H9 (cell line): ENCODE data around the gene RAB40AL. TPM values are rescaled to one million over a fixed set of nuclear protein-coding genes. Genes with fewer than 3 reads are reported as not detected.

ENCODE experiments used
- DNase-seq: peaks from one replicate; pipeline ENCODE4 v3.0.0-alpha.2; 2017
- H2AFZ ChIP-seq: one replicate; pipeline ENCODE4 v1.6.1; 2013; ENCODE audit warnings: mild to moderate bottlenecking, low read length, control low read depth, moderate library complexity
- H2AK5ac ChIP-seq: 2 replicates; pipeline ENCODE4 v1.6.1; 2013; ENCODE audit warnings: low read length, control low read depth, mixed read lengths; ENCODE audit not compliant: insufficient read length
- H2BK120ac ChIP-seq: one replicate; pipeline ENCODE4 v1.6.1; 2013; ENCODE audit warnings: low read depth, mild to moderate bottlenecking, low read length, control low read depth, inconsistent platforms; ENCODE audit not compliant: poor library complexity, severe bottlenecking
- H2BK12ac ChIP-seq: 2 replicates; pipeline ENCODE4 v1.6.1; 2013; ENCODE audit warnings: low read length, control low read depth, mixed read lengths, low read depth; ENCODE audit not compliant: insufficient read length
- H2BK15ac ChIP-seq: 2 replicates; pipeline ENCODE4 v1.6.1; 2013; ENCODE audit warnings: low read depth, low read length, control low read depth
- H2BK20ac ChIP-seq: one replicate; pipeline ENCODE4 v1.6.1; 2013; ENCODE audit warnings: low read depth, mild to moderate bottlenecking, low read length, control low read depth, inconsistent platforms; ENCODE audit not compliant: poor library complexity, severe bottlenecking
- H2BK5ac ChIP-seq: 2 replicates; pipeline ENCODE4 v1.6.1; 2013; ENCODE audit warnings: low read length, control low read depth, mixed read lengths; ENCODE audit not compliant: insufficient read length
- H3K14ac ChIP-seq: 2 replicates; pipeline ENCODE4 v1.6.1; 2013; ENCODE audit warnings: low read length, control low read depth; ENCODE audit not compliant: insufficient read depth
- H3K18ac ChIP-seq: 2 replicates; pipeline ENCODE4 v1.6.1; 2013; ENCODE audit warnings: low read depth, mild to moderate bottlenecking, mixed read lengths, low read length, control low read depth; ENCODE audit not compliant: insufficient read length
- H3K23ac ChIP-seq: 2 replicates; pipeline ENCODE4 v1.6.1; 2013; ENCODE audit warnings: low read length, control low read depth, mixed read lengths, low read depth; ENCODE audit not compliant: insufficient read length
- H3K23me2 ChIP-seq: 2 replicates; pipeline ENCODE4 v1.6.1; 2013; ENCODE audit warnings: low read depth, mild to moderate bottlenecking, mixed read lengths, low read length, control low read depth; ENCODE audit not compliant: insufficient read length, poor library complexity, severe bottlenecking
- H3K27ac ChIP-seq: 2 replicates; pipeline ENCODE4 v1.5.1; 2013; ENCODE audit warnings: low read length, control low read depth, mixed read lengths, low read depth; ENCODE audit not compliant: insufficient read length
- H3K27me3 ChIP-seq: 2 replicates; pipeline ENCODE4 v1.6.1; 2013; ENCODE audit warnings: low read length, control low read depth, inconsistent platforms; ENCODE audit not compliant: insufficient read depth
- H3K4ac ChIP-seq: 2 replicates; pipeline ENCODE4 v1.6.1; 2013; ENCODE audit warnings: low read depth, mild to moderate bottlenecking, control low read depth, inconsistent platforms, low read length, moderate library complexity
- H3K4me1 ChIP-seq: 2 replicates; pipeline ENCODE4 v1.6.1; 2013; ENCODE audit warnings: low read length, control low read depth, inconsistent platforms; ENCODE audit not compliant: insufficient read depth
- H3K4me2 ChIP-seq: 2 replicates; pipeline ENCODE4 v1.6.1; 2013; ENCODE audit warnings: low read length, control low read depth, mixed read lengths; ENCODE audit not compliant: insufficient read length, insufficient read depth
- H3K56ac ChIP-seq: 2 replicates; pipeline ENCODE4 v1.6.1; 2013; ENCODE audit warnings: low read depth, mild to moderate bottlenecking, mixed read lengths, low read length, control low read depth; ENCODE audit not compliant: insufficient read length
- H3K79me1 ChIP-seq: 2 replicates; pipeline ENCODE4 v1.6.1; 2013; ENCODE audit warnings: low read depth, mild to moderate bottlenecking, moderate library complexity, low read length, control low read depth, inconsistent platforms; ENCODE audit not compliant: insufficient read depth, poor library complexity, severe bottlenecking
- H3K79me2 ChIP-seq: 2 replicates; pipeline ENCODE4 v1.6.1; 2013; ENCODE audit warnings: low read length, control low read depth, inconsistent platforms; ENCODE audit not compliant: insufficient read depth
- H3K9ac ChIP-seq: 2 replicates; pipeline ENCODE4 v1.6.1; 2013; ENCODE audit warnings: low read length, control low read depth, mixed read lengths; ENCODE audit not compliant: insufficient read length; ENCODE audit errors: extremely low read depth
- H3K9me3 ChIP-seq: one replicate; pipeline ENCODE4 v1.6.1; 2013; ENCODE audit warnings: low read depth, low read length, inconsistent platforms; ENCODE audit not compliant: control insufficient read depth
- H3T11ph ChIP-seq: one replicate; pipeline ENCODE4 v1.6.1; 2013; ENCODE audit warnings: mild to moderate bottlenecking, low read length, control low read depth, inconsistent platforms
- H4K20me1 ChIP-seq: one replicate; pipeline ENCODE4 v1.6.1; 2013; ENCODE audit not compliant: control insufficient read depth, insufficient read length, insufficient read depth
- H4K5ac ChIP-seq: 2 replicates; pipeline ENCODE4 v1.6.1; 2013; ENCODE audit warnings: low read depth, mild to moderate bottlenecking, mixed read lengths, low read length, control low read depth; ENCODE audit not compliant: insufficient read length
- H4K8ac ChIP-seq: replicated peaks from 2 replicates; pipeline ENCODE4 v1.6.1; 2013; ENCODE audit warnings: low read length, control low read depth, mixed read lengths, low read depth; ENCODE audit not compliant: insufficient read length
- H4K91ac ChIP-seq: 2 replicates; pipeline ENCODE4 v1.6.1; 2013; ENCODE audit warnings: low read depth, mild to moderate bottlenecking, moderate library complexity, mixed read lengths, low read length, control low read depth; ENCODE audit not compliant: insufficient read length
- H3K27ac Mint-ChIP-seq, 3 experiments: 2 replicates in 2 of 3; 3 replicates in 1 of 3; pipeline ENCODE4 v1.8.0; 2020 to 2021; ENCODE audit warnings: mixed read lengths in 3 of 3, mild to moderate bottlenecking in 1 of 3, moderate library complexity in 1 of 3
- H3K27me3 Mint-ChIP-seq: 2 replicates; pipeline ENCODE4 v1.8.0; 2021; ENCODE audit warnings: low read depth, mild to moderate bottlenecking, moderate library complexity, mixed read lengths
- H3K36me3 Mint-ChIP-seq, 3 experiments: 2 replicates in 2 of 3; 3 replicates in 1 of 3; pipeline ENCODE4 v1.8.0; 2020 to 2021; ENCODE audit warnings: low read depth in 3 of 3, mixed read lengths in 3 of 3; ENCODE audit not compliant: insufficient read depth in 1 of 3
- H3K4me1 Mint-ChIP-seq, 2 experiments: 2 replicates each; pipeline ENCODE4 v1.8.0; 2020; ENCODE audit warnings: mixed read lengths in 2 of 2
- H3K4me3 Mint-ChIP-seq, 2 experiments: 2 replicates in 1 of 2; 3 replicates in 1 of 2; pipeline ENCODE4 v1.8.0; 2020 to 2021; ENCODE audit warnings: mild to moderate bottlenecking in 2 of 2, mixed read lengths in 2 of 2, moderate library complexity in 1 of 2
- H3K9me3 Mint-ChIP-seq, 2 experiments: 2 replicates in 1 of 2; 3 replicates in 1 of 2; pipeline ENCODE4 v1.8.0; 2020; ENCODE audit warnings: mild to moderate bottlenecking in 2 of 2, mixed read lengths in 2 of 2, moderate library complexity in 1 of 2
- CTCF ChIP-seq: fragments of 200-600 bp; sonication (generic); conservative IDR thresholded peaks from 3 replicates; pipeline ENCODE4 v1.8.0; 2021; ENCODE audit warnings: antibody characterized with exemption, mild to moderate bottlenecking
- WGBS: extraction: QIAGEN DNeasy Blood & Tissue Kit; methylation state at CpG from one replicate; pipeline ENCODE4 v1.1.7; 2013; ENCODE audit warnings: missing lambda C conversion rate, low lambda C conversion rate, mixed read lengths; ENCODE audit not compliant: insufficient read length; ENCODE audit errors: extremely low coverage; 5-methylcytosine and 5-hydroxymethylcytosine counted together
- total RNA-seq: library from RNA; stranded (reverse); gene quantifications from 2 replicates; pipeline ENCODE4 v1.2.1, GENCODE V29; 2021

Gene RAB40AL
- total RNA-seq, 1 experiment from 2014 or later, result not detected

DNA sequence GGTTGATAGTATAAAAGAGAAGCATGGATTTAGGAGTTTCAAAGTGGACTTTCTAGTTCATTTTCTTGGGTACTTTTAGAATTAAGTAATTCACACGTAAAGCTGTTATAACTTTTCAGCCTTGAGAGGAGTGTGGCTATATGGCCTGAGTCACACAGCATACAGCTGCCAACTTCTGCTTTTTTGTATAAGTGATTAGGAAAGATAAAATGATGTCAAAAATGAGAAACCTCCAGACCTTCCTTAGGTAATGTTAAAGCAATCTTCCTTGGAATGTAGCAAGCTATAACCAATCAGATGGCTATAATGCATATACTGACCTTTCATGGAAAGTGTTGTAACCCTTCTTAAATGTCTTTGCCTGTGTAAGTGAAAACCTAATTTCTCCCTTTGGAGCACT is 39.2 kb downstream of the RAB40AL start:
- no peak overlapping the region for H3K27ac Mint-ChIP-seq
- H3K9me3 ChIP-seq, result peaks cover 31% of the 10 kb centered on the region
- H3K27me3 Mint-ChIP-seq, result peaks cover 10% of the 10 kb centered on the region

More for the DNA sequence above, 39.2 kb downstream of the RAB40AL start:
- no peak overlapping the region for H3K56ac ChIP-seq
- DNase-seq, result no peak
- H3K27me3 ChIP-seq, result no peaks in the 10 kb centered on the region
- no peaks in the 10 kb centered on the region for H3K79me1 ChIP-seq
- no peak overlapping the region for H3K18ac ChIP-seq
- H2BK15ac ChIP-seq, result no peak overlapping the region
- Mint-ChIP-seq H3K9me3 (peaks cover 76 to 83% of the 10 kb centered on the region in 2 experiments), H3K4me3 (no peak overlapping the region), H3K4me1 (no peaks in the 10 kb centered on the region), H3K36me3 (peaks cover 4 to 14% (median 11%) of the 10 kb centered on the region in 3 experiments)
- H3K4me2 ChIP-seq, result no peak overlapping the region
- H2BK120ac ChIP-seq, result no peak overlapping the region
- no CpG with 5 or more reads among the region's 1 CpG for WGBS
- no peak overlapping the region for H4K5ac ChIP-seq
- no peak overlapping the region for H3K4ac ChIP-seq
- H2AFZ ChIP-seq, result no peak overlapping the region
- no peak overlapping the region for H3T11ph ChIP-seq
- H3K27ac ChIP-seq, result no peak overlapping the region
- no peak for TF ChIP-seq CTCF
- H3K79me2 ChIP-seq, result no peaks in the 10 kb centered on the region
- no peak overlapping the region for H2BK20ac ChIP-seq
- H3K14ac ChIP-seq, result no peak overlapping the region
- no peak overlapping the region for H2BK12ac ChIP-seq
- H3K4me1 ChIP-seq, result no peaks in the 10 kb centered on the region
- no peak overlapping the region for H2AK5ac ChIP-seq
- H4K91ac ChIP-seq, result no peak overlapping the region
- no peak overlapping the region for H4K8ac ChIP-seq
- H3K23ac ChIP-seq, result no peak overlapping the region
- H2BK5ac ChIP-seq, result no peak overlapping the region
- no peaks in the 10 kb centered on the region for H3K23me2 ChIP-seq
- no peaks in the 10 kb centered on the region for H4K20me1 ChIP-seq
- no peak overlapping the region for H3K9ac ChIP-seq
